ENCODE data around the gene UCN2. TPM values are rescaled to one million over a fixed set of nuclear protein-coding genes. Genes with fewer than 3 reads are reported as not detected.

Gene UCN2
- total and polyA plus RNA-seq, 9 donors, result 0.18 to 0.22 (median 0.19) TPM; not detected in 5

DNA sequence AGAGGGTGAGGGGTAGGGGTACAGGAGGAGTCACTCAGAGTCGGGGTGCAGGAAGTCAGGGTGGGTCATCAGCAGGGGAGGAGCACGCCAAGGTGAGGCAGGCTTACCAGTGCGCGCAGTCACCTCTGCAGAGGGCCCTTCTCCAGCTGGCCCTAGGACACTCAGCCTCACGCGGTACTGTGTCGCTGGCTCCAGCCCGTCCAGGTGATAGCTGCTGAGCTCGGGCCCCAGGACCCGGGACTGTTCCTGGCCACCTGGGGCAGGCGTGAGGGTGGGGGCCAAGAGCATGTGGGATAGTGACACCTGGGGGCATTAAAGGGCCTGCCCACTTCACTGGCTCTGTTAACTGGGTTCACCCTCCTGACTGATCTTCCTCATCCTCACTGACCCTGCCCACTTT, 24.1 kb upstream of the UCN2 start:
- H3K36me3 ChIP-seq, result no peaks in the 10 kb centered on the region
- TF ChIP-seq EP300 (IDR thresholded peaks at IDR 0.05) (no peak), POLR2A (IDR thresholded peaks at IDR 0.05) (no peak), CTCF (IDR thresholded peaks at IDR 0.05) (no peak)
- no peak overlapping the region for H3K27ac ChIP-seq
- intact Hi-C loops (cut with DNase I), result no loop called here
- no peaks in the 10 kb centered on the region for H3K27me3 ChIP-seq
- no peaks in the 10 kb centered on the region for H3K9me3 ChIP-seq
- 84 to 89% (median 86%) methylated on average over 11 of the region's 11 CpGs for WGBS, 3 donors
- no peak for DNase-seq
- H3K4me3 ChIP-seq, result no peak overlapping the region
- no peaks in the 10 kb centered on the region for H3K4me1 ChIP-seq (ENCODE audit: insufficient read depth)

GRCh38 chr3:48585411-48585810, 21.8 kb upstream of the UCN2 start:
- no peak for DNase-seq
- no peaks in the 10 kb centered on the region for H3K36me3 ChIP-seq
- intact Hi-C loops (cut with DNase I), result no loop called here
- no peaks in the 10 kb centered on the region for H3K4me1 ChIP-seq (ENCODE audit: insufficient read depth)
- no peak overlapping the region for H3K4me3 ChIP-seq
- no peak overlapping the region for H3K27ac ChIP-seq
- no peaks in the 10 kb centered on the region for H3K9me3 ChIP-seq
- TF ChIP-seq POLR2A (IDR thresholded peaks at IDR 0.05) (no peak), CTCF (IDR thresholded peaks at IDR 0.05) (no peak), EP300 (IDR thresholded peaks at IDR 0.05) (no peak)
- no peaks in the 10 kb centered on the region for H3K27me3 ChIP-seq
- WGBS, 3 donors, result 84 to 86% (median 84%) methylated on average over 8 of the region's 8 CpGs

DNA sequence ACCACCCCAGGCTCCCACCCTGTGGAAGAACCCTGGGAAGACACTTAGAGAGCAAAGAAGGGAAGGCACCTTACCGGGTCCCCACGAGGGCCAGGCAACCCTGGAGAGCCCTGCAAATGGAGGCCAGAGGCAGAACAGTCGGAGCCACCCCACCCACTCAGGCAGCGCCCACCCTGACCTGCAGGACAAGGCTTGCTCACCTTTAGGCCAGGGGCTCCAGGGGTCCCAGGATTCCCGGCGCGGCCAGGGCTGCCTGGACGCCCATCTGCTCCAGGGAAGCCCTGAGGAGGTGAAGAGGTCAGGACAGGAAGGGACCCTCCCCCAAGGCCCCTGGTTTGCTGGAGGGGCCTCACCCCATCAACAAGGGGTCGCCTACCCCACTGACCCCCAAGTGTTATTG, 21.3 kb upstream of the UCN2 start:
- no peaks in the 10 kb centered on the region for H3K27me3 ChIP-seq
- DNase-seq, result no peak
- intact Hi-C loops (cut with DNase I), result no loop called here
- no peaks in the 10 kb centered on the region for H3K36me3 ChIP-seq
- no peaks in the 10 kb centered on the region for H3K4me1 ChIP-seq (ENCODE audit: insufficient read depth)
- H3K9me3 ChIP-seq, result no peaks in the 10 kb centered on the region
- TF ChIP-seq POLR2A (IDR thresholded peaks at IDR 0.05), result no peak
- TF ChIP-seq EP300 (IDR thresholded peaks at IDR 0.05), result no peak
- no peak for TF ChIP-seq CTCF (IDR thresholded peaks at IDR 0.05)
- no peak overlapping the region for H3K27ac ChIP-seq
- 88 to 89% (median 89%) methylated on average over 6 to 9 of the region's 9 CpGs for WGBS, 3 donors
- H3K4me3 ChIP-seq, result no peak overlapping the region

DNA sequence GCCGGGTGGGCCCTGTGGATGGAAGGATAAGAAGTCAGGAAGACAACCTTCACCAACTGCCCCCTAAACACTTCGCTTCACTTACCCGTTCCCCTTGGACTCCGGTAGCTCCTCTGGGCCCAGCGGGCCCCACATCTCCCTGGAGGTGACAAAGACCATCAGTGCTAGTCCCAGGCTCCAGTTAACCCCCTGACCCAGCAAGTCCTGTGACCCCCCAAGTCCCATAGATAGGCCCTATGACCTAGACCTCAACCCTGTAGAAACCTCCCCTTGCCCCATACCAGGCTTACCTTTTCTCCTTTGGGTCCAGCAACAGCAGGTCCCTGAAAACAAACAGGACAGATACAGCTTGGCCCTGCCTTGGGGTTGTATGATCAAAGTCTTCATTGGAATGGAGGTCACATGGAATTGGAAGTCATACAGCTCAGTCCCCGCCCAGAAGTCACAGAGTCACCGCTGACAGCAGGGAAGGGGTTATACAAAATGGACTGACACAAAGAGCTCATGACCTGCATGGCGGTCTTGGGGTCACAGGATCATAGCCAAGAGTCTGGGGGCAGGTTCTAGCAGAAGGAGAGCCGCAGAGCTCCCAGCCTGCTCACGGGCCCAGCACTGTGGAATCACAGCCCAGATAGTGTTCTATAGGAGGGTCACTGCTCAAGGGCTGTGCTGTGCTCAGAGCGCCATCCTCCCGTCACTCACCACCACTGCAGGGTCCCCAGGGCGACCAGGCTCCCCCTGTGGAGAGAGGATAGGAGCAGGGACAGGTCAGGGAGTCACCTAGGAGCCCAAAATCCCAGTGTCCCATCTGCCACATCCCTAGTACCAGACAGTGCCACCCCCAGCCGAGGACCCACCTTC, 18.3 kb upstream of the UCN2 start:
- TF ChIP-seq EP300 (IDR thresholded peaks at IDR 0.05), result no peak
- TF ChIP-seq POLR2A (IDR thresholded peaks at IDR 0.05), result no peak
- no peak for TF ChIP-seq CTCF (IDR thresholded peaks at IDR 0.05)
- H3K27me3 ChIP-seq, result no peaks in the 10 kb centered on the region
- no peak overlapping the region for H3K4me3 ChIP-seq
- no peak for DNase-seq
- H3K36me3 ChIP-seq, result no peaks in the 10 kb centered on the region
- no peak overlapping the region for H3K27ac ChIP-seq
- intact Hi-C loops (cut with DNase I), result no loop called here
- H3K9me3 ChIP-seq, result no peaks in the 10 kb centered on the region
- WGBS, 3 donors, result 93 to 95% (median 94%) methylated on average over 14 of the region's 14 CpGs
- H3K4me1 ChIP-seq (ENCODE audit: insufficient read depth), result no peaks in the 10 kb centered on the region
